Prostate gland (tissue), 2 donors: ENCODE data around the gene TMEM170B.
A peak's percentile ranks its signal among the peaks of the same experiment; 100 is the strongest.

Experiments
- CTCF ChIP-seq, 4 experiments: fragments of 200-600 bp in 2 of 4; fragments of 450-650 bp in 2 of 4; sonication (generic) in 2 of 4; IDR thresholded peaks; 1 replicate in 3 of 4; 2 replicates in 1 of 4; pipeline ENCODE4 v1.5.1; 2016 to 2019; ENCODE audit warnings: antibody characterized with exemption in 4 of 4, mild to moderate bottlenecking in 2 of 4, moderate library complexity in 2 of 4
- POLR2A ChIP-seq: fragments of 450-650 bp; IDR thresholded peaks from one replicate; pipeline ENCODE4 v1.6.1; 2016; ENCODE audit warnings: antibody characterized with exemption, mild to moderate bottlenecking

- peak; percentile 69 to 98 (median 92) for TF ChIP-seq CTCF (IDR thresholded peaks at IDR 0.05)
- no peak for TF ChIP-seq POLR2A
Measured at GRCh38 chr6:11496152-11497060, 41.1 kb upstream of the TMEM170B start.
